Osteoblast (primary cell): Measurements from ENCODE around the gene FKBP1A. TPM values are rescaled to one million over a fixed set of nuclear protein-coding genes. Genes with fewer than 3 reads are reported as not detected.
A peak's percentile ranks its signal among the peaks of the same experiment; 100 is the strongest.

Source experiments
- DNase-seq: peaks from one replicate; pipeline ENCODE4 v3.0.0; 2011; ENCODE audit warnings: low spot score, mixed read lengths; ENCODE audit not compliant: insufficient read length; ENCODE audit errors: missing footprints
- H2AFZ ChIP-seq: 2 replicates; pipeline ENCODE4 v1.6.0; 2011; ENCODE audit warnings: mild to moderate bottlenecking, low read length
- H3K27ac ChIP-seq: 2 replicates; pipeline ENCODE4 v1.5.1; 2011; ENCODE audit warnings: mild to moderate bottlenecking, low read depth, low read length, moderate library complexity
- H3K27me3 ChIP-seq: 2 replicates; pipeline ENCODE4 v1.6.0; 2012; ENCODE audit warnings: mild to moderate bottlenecking, control low read depth, inconsistent platforms, low read length, moderate library complexity; ENCODE audit not compliant: insufficient read depth
- H3K36me3 ChIP-seq: 2 replicates; pipeline ENCODE4 v1.5.1; 2011; ENCODE audit warnings: mild to moderate bottlenecking, low read length, control low read depth, moderate library complexity; ENCODE audit not compliant: insufficient read depth
- H3K4me1 ChIP-seq: 2 replicates; pipeline ENCODE4 v1.5.1; 2011; ENCODE audit warnings: mild to moderate bottlenecking, low read length, control low read depth, moderate library complexity; ENCODE audit not compliant: insufficient read depth
- H3K4me2 ChIP-seq: 2 replicates; pipeline ENCODE4 v1.6.0; 2011; ENCODE audit warnings: mild to moderate bottlenecking, low read length; ENCODE audit not compliant: insufficient read depth
- H3K4me3 ChIP-seq: fragments of 200-600 bp; sonication (generic); 3 replicates; pipeline ENCODE4 v1.5.1; 2012; ENCODE audit warnings: mild to moderate bottlenecking, low read length, inconsistent platforms; ENCODE audit not compliant: insufficient read depth
- H3K79me2 ChIP-seq: 2 replicates; pipeline ENCODE4 v1.6.0; 2012; ENCODE audit warnings: mild to moderate bottlenecking, low read length, control low read depth, inconsistent platforms; ENCODE audit not compliant: insufficient read depth
- H3K9me3 ChIP-seq: 2 replicates; pipeline ENCODE4 v1.5.1; 2011; ENCODE audit warnings: low read depth, low read length, control low read depth
- H4K20me1 ChIP-seq: 2 replicates; pipeline ENCODE4 v1.6.0; 2012; ENCODE audit warnings: mild to moderate bottlenecking, low read length, control low read depth; ENCODE audit not compliant: insufficient read depth
- total RNA-seq: library from RNA; depleted of rRNA; stranded (reverse); fragments of >200 nt; gene quantifications from 2 replicates; pipeline ENCODE4 v1.2.3, GENCODE V29; 2012
- TF ChIP-seq, protein P1 (sequence below): IDR thresholded peaks from 2 replicates; pipeline ENCODE4 v1.5.1; 2011; ENCODE audit warnings: mild to moderate bottlenecking, low read depth, low read length, moderate library complexity; ENCODE audit errors: extremely low read depth

The FKBP1A gene
- total RNA-seq, 1 donor: 154 TPM

DNA sequence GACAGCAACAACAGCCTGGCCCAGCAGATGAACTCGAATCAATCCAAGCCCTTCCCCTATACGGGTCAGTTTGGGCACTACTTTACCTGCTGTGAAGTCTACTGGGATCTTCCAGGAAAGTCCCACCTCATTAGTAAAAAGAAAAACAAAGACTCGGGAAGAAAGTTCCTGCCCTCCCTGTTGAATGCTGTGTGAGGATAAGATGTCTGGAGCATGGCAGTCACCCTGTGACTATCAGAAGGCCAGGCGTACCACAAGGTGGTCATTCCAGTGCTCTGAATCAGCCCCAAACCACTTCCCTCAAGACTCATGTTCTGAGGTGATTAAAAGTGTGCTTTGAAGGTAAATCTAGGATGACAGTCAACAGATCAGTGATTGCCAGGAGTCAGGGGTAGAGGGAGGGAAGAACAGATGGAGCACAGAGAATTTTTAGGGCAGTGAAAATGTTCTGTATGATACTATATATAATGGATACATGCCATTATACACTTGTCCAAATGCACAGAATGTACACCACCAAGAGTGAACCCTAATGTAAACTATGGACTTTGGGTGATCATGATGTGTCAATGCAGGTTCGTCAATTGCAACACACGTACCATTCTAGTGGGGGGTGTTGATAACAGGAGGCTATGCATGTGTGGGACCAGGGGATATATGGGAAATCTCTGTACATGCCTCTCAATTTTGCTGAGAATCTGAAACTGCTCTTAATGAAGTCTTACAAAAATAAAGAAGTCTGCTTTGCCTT, 14.7 kb downstream of the FKBP1A start:
- H3K27ac ChIP-seq: peak overlapping the region; percentile 40
- TF ChIP-seq, protein P1, sequence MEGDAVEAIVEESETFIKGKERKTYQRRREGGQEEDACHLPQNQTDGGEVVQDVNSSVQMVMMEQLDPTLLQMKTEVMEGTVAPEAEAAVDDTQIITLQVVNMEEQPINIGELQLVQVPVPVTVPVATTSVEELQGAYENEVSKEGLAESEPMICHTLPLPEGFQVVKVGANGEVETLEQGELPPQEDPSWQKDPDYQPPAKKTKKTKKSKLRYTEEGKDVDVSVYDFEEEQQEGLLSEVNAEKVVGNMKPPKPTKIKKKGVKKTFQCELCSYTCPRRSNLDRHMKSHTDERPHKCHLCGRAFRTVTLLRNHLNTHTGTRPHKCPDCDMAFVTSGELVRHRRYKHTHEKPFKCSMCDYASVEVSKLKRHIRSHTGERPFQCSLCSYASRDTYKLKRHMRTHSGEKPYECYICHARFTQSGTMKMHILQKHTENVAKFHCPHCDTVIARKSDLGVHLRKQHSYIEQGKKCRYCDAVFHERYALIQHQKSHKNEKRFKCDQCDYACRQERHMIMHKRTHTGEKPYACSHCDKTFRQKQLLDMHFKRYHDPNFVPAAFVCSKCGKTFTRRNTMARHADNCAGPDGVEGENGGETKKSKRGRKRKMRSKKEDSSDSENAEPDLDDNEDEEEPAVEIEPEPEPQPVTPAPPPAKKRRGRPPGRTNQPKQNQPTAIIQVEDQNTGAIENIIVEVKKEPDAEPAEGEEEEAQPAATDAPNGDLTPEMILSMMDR: no peak
- H3K27me3 ChIP-seq: no peaks in the 10 kb centered on the region
- no peak overlapping the region for H3K4me3 ChIP-seq
- H3K79me2 ChIP-seq: peaks cover 98% of the 10 kb centered on the region
- H3K9me3 ChIP-seq: no peaks in the 10 kb centered on the region
- peaks cover 46% of the 10 kb centered on the region for H3K4me1 ChIP-seq
- peak overlapping the region; percentile 5 for H3K4me2 ChIP-seq
- DNase-seq: no peak
- H2AFZ ChIP-seq: no peak overlapping the region
- peaks cover 13% of the 10 kb centered on the region for H3K36me3 ChIP-seq
- H4K20me1 ChIP-seq: peaks cover 75% of the 10 kb centered on the region

DNA sequence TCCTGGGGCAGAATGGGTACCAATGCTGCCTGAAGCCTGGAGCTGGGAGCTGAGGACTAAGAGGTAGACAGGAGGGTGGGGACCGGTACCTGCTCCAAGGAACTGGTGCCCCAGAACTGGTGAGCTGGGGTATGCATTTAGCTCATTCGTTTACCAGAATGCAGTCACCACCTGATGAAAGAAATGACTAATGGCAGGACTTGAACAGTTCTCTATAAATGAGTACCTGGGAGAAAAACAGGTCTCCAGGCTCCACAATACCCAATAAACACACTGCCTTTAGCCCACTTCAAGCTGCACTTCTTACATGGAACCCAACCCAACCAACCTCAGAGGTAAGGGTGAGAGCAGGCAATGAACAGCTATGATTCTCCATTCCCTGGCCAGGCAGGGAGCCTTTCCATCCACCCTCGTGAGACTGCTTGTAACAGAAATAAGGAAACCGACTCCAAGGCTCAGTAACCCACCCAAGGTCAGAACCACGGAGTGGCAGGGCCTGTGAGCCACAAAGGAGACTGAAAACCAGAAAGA, 15.4 kb downstream of the FKBP1A start:
- DNase-seq: no peak
- Histone ChIP-seq H2AFZ (no peak overlapping the region), H3K27me3 (no peaks in the 10 kb centered on the region), H3K4me1 (peaks cover 40% of the 10 kb centered on the region), H3K9me3 (no peaks in the 10 kb centered on the region), H3K4me3 (no peak overlapping the region), H3K79me2 (peaks cover 95% of the 10 kb centered on the region), H3K27ac (peak overlapping the region; percentile 40), H3K4me2 (peak overlapping the region; percentile 5), H4K20me1 (peaks cover 72% of the 10 kb centered on the region), H3K36me3 (peaks cover 19% of the 10 kb centered on the region)
- TF ChIP-seq, protein P1: no peak

DNA sequence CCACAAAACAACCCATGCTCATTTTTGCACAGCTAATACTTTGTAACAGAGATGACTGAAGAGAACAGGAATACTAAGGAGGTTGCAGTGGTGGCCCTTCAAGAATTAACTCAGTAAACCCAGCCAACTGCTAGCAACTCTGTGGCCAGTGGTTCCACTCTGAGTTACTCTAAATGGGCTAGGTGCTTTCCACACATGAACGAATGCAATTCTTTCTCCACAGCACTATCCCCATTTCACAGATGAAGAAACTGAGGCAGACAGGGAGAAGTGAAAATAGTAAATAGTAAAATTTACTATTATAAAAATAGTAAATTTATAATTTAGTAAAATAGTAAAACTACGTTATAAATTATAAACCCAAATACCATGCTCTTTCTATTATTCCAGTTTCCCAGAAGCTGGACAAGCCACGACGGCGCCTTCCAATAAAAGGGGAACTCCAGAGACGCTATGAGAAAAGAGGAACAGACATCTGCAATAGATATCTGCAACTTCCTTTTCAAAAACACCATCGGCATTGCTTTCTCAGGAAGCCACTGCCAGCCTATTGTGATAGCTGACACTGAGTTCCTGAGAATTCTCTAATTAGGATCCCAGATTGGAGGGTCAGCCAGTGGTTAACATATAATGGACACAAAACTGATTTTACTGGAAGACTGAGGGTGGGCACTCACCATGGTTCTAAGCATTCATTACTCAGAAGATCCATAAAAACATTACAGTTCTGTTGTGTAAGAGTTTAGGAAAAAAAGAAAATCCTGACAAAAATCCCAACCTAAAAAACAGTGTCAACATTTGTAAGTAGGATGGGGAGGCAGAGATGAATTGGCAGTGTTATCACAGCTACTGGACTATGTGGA, 16.2 kb downstream of the FKBP1A start:
- Histone ChIP-seq H3K9me3 (no peaks in the 10 kb centered on the region), H3K4me2 (no peak overlapping the region), H2AFZ (no peak overlapping the region), H3K4me3 (no peak overlapping the region), H3K79me2 (peaks cover 94% of the 10 kb centered on the region), H3K27me3 (no peaks in the 10 kb centered on the region), H3K27ac (peak overlapping the region; percentile 73), H3K4me1 (peaks cover 34% of the 10 kb centered on the region), H4K20me1 (peaks cover 68% of the 10 kb centered on the region), H3K36me3 (peaks cover 19% of the 10 kb centered on the region)
- TF ChIP-seq, protein P1: no peak
- DNase-seq: no peak

DNA sequence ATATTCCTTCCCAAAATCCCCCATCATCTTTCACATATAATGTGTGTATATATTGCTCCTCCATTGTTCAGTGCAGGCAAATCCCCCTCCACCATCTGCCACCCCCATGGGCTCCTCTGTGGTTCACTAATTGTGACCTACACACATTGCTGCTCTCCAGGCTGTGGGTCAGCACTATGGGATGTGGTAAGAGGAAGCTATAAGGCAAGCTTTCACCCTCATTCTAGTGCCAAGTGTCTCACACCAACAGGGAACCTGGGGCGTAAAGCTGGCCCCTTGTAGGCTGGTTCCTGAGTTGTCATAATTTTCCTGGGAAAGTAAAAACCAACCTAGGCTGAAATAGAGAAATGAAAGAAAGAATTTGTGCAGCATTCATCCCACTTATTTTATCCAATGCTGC, 16.8 kb downstream of the FKBP1A start:
- Histone ChIP-seq H3K27ac (peak overlapping the region; percentile 73), H4K20me1 (peaks cover 69% of the 10 kb centered on the region), H3K4me3 (no peak overlapping the region)

More for the DNA sequence above, 16.8 kb downstream of the FKBP1A start:
- H2AFZ ChIP-seq: no peak overlapping the region
- H3K4me1 ChIP-seq: peaks cover 40% of the 10 kb centered on the region
- H3K27me3 ChIP-seq: no peaks in the 10 kb centered on the region
- TF ChIP-seq, protein P1: no peak
- peak overlapping the region; percentile 20 for H3K4me2 ChIP-seq
- DNase-seq: no peak
- no peaks in the 10 kb centered on the region for H3K9me3 ChIP-seq
- H3K36me3 ChIP-seq: peaks cover 19% of the 10 kb centered on the region
- peaks cover 91% of the 10 kb centered on the region for H3K79me2 ChIP-seq
